ENCODE data around the gene SKP2.
A peak's percentile ranks its signal among the peaks of the same experiment; 100 is the strongest.

SKP2 gene

DNA sequence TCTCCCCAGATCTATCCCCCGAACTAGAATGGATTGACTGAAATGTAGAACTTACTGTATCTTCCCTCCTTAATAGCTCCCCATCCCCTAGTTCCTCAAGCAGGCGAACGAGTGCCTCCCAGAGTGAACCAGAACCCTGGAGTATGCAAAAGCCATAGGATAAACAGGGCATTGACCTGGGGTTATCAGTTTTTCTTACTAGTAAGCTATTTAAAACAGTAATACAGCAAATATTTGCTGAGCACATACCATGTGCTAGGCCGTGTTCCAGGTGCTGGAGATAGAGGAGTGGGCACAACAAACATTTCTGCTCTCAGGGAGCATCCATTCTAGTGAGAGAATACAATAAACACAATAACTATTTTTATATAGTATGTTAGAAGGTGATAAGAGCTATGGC is 1.8 kb downstream of the SKP2 start:
- peak overlapping the region in 9 of 10 experiments; percentile 90 to 100 (median 96); a peak in 14 of 20 replicates for H3K4me3 ChIP-seq
- H3K4me1 ChIP-seq = peaks cover 38 to 71% (median 52%) of the 10 kb centered on the region in 10 experiments
- H3K27ac ChIP-seq = peak overlapping the region in 4 of 11 experiments; percentile 78 to 87 (median 84); a peak in 4 of 22 replicates
- peak overlapping the region; percentile 86 to 99 (median 95) for H3K4me2 ChIP-seq
- TF ChIP-seq Cebpa-rat (IDR thresholded peaks at IDR 0.05) = no peak
- no peaks in the 10 kb centered on the region for H3K27me3 ChIP-seq
- peaks cover 0 to 9% (median 0%) of the 10 kb centered on the region in 11 experiments; a peak in 2 of 22 replicates for H4K20me1 ChIP-seq
- H3K9me3 ChIP-seq (replicated peaks in 1 of 11) = no peaks in the 10 kb centered on the region
- H3K36me3 ChIP-seq = peaks cover 19 to 59% (median 54%) of the 10 kb centered on the region in 11 experiments
- peak overlapping the region; percentile 78 to 93 (median 88); a peak in 20 of 22 replicates for H3K9ac ChIP-seq

DNA sequence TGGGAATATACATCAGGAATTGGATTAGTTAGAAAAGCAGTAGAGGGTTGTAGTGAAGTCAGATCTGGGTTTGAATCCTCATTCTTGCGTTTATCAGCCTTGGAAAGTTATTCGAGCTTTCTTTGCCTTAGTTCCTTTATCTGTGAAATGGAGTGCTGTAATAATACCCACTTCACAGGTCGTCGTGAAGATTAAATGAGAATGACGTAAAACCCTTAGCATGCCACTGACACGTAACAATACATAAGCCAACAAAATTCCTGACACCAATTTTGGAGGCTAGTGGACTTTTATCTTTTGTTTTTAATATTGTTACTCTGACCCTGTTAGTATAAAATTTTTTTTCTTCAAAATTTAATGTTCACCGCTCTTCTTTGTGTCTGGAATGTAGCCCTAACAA is 3.4 kb downstream of the SKP2 start:
- peak overlapping the region in 2 of 11 experiments; percentile 20 to 96; a peak in 3 of 22 replicates for H3K4me2 ChIP-seq
- peaks cover 0 to 12% (median 0%) of the 10 kb centered on the region in 11 experiments; a peak in 2 of 22 replicates for H4K20me1 ChIP-seq
- H3K27ac ChIP-seq = no peak overlapping the region
- peaks cover 25 to 60% (median 44%) of the 10 kb centered on the region in 10 experiments for H3K4me1 ChIP-seq
- H3K36me3 ChIP-seq = peaks cover 33 to 75% (median 69%) of the 10 kb centered on the region in 11 experiments
- H3K4me3 ChIP-seq = no peak overlapping the region
- H3K9me3 ChIP-seq (replicated peaks in 1 of 11) = no peaks in the 10 kb centered on the region
- TF ChIP-seq Cebpa-rat (IDR thresholded peaks at IDR 0.05) = no peak
- H3K9ac ChIP-seq = no peak overlapping the region
- H3K27me3 ChIP-seq = no peaks in the 10 kb centered on the region

GRCh38 chr5:36156121-36156601 is 4.2 kb downstream of the SKP2 start:
- Histone ChIP-seq H3K36me3 (peaks cover 41 to 83% (median 78%) of the 10 kb centered on the region in 11 experiments), H3K9me3 (replicated peaks in 1 of 11) (no peaks in the 10 kb centered on the region), H3K4me3 (no peak overlapping the region), H3K4me1 (peaks cover 19 to 53% (median 37%) of the 10 kb centered on the region in 10 experiments), H3K4me2 (peak overlapping the region in 5 of 11 experiments; percentile 4 to 35 (median 20); a peak in 2 of 22 replicates), H4K20me1 (peaks cover 0 to 20% (median 0%) of the 10 kb centered on the region in 11 experiments; a peak in 3 of 22 replicates), H3K9ac (no peak overlapping the region), H3K27me3 (no peaks in the 10 kb centered on the region), H3K27ac (no peak overlapping the region)
- TF ChIP-seq Cebpa-rat (IDR thresholded peaks at IDR 0.05) = no peak

GRCh38 chr5:36156619-36157018 is 4.7 kb downstream of the SKP2 start:
- Histone ChIP-seq H4K20me1 (peaks cover 0 to 24% (median 0%) of the 10 kb centered on the region in 11 experiments; a peak in 4 of 22 replicates), H3K9me3 (replicated peaks in 1 of 11) (no peaks in the 10 kb centered on the region), H3K4me1 (peaks cover 19 to 53% (median 37%) of the 10 kb centered on the region in 10 experiments), H3K27ac (no peak overlapping the region), H3K27me3 (no peaks in the 10 kb centered on the region), H3K4me3 (no peak overlapping the region), H3K4me2 (peak overlapping the region in 3 of 11 experiments; percentile 14 to 35 (median 33); a peak in 2 of 22 replicates), H3K36me3 (peaks cover 46 to 88% (median 82%) of the 10 kb centered on the region in 11 experiments), H3K9ac (no peak overlapping the region)
- TF ChIP-seq Cebpa-rat (IDR thresholded peaks at IDR 0.05) = no peak

- peaks cover 61 to 100% (median 98%) of the 10 kb centered on the region in 11 experiments for H3K36me3 ChIP-seq
- peaks cover 0 to 35% (median 0%) of the 10 kb centered on the region in 11 experiments; a peak in 4 of 22 replicates for H4K20me1 ChIP-seq
These were observed 6.2 kb downstream of the SKP2 start for GRCh38 chr5:36158144-36158543.

DNA sequence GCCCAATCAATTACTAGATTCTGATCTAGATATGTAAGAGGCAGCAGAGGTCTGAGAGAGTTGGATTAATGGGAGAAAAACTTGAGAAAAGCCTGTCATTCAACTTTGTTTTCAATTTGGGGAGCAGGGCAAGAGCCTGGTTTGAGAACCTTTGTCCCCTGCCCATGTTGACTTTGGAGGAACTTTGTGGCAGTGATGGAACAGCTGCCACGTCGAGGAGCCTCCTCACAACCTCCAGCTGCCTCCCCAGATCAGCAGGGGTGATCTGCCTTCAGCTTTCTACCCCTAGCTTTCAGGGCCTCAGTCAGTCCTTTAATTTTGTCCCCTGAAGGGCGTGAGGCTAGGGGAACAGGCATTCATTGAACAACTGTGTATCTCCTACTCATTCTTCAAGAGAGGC is 8.7 kb downstream of the SKP2 start:
- no peak overlapping the region for H3K4me2 ChIP-seq
- peaks cover 73 to 100% (median 99%) of the 10 kb centered on the region in 11 experiments for H3K36me3 ChIP-seq
- no peak overlapping the region for H3K27ac ChIP-seq
- no peaks in the 10 kb centered on the region for H3K27me3 ChIP-seq
- no peaks in the 10 kb centered on the region; a peak in 1 of 22 replicates for H3K9me3 ChIP-seq (replicated peaks in 1 of 11)
- no peak overlapping the region for H3K9ac ChIP-seq
- peaks cover 0 to 27% (median 18%) of the 10 kb centered on the region in 10 experiments; a peak in 14 of 20 replicates for H3K4me1 ChIP-seq
- no peak overlapping the region for H3K4me3 ChIP-seq
- no peak for TF ChIP-seq Cebpa-rat (IDR thresholded peaks at IDR 0.05)
- H4K20me1 ChIP-seq = peaks cover 0 to 58% (median 7%) of the 10 kb centered on the region in 11 experiments; a peak in 9 of 22 replicates

More at GRCh38 chr5:36158144-36158543, 6.2 kb downstream of the SKP2 start:
- H3K4me3 ChIP-seq = no peak overlapping the region
- no peak overlapping the region for H3K9ac ChIP-seq
- peaks cover 14 to 49% (median 32%) of the 10 kb centered on the region in 10 experiments for H3K4me1 ChIP-seq
- no peaks in the 10 kb centered on the region for H3K27me3 ChIP-seq
- peak overlapping the region in 6 of 11 experiments; percentile 4 to 43 (median 18); a peak in 3 of 22 replicates for H3K4me2 ChIP-seq
- no peak overlapping the region for H3K27ac ChIP-seq
- no peaks in the 10 kb centered on the region; a peak in 1 of 22 replicates for H3K9me3 ChIP-seq (replicated peaks in 1 of 11)
- TF ChIP-seq Cebpa-rat (IDR thresholded peaks at IDR 0.05) = no peak

GRCh38 chr5:36161361-36161760 is 9.4 kb downstream of the SKP2 start:
- Histone ChIP-seq H3K4me2 (no peak overlapping the region), H4K20me1 (peaks cover 0 to 58% (median 7%) of the 10 kb centered on the region in 11 experiments; a peak in 9 of 22 replicates), H3K27me3 (no peaks in the 10 kb centered on the region), H3K4me3 (no peak overlapping the region), H3K36me3 (peaks cover 78 to 100% (median 99%) of the 10 kb centered on the region in 11 experiments), H3K27ac (no peak overlapping the region), H3K9me3 (replicated peaks in 1 of 11) (no peaks in the 10 kb centered on the region; a peak in 1 of 22 replicates), H3K4me1 (peaks cover 0 to 23% (median 16%) of the 10 kb centered on the region in 10 experiments; a peak in 14 of 20 replicates), H3K9ac (no peak overlapping the region)
- no peak for TF ChIP-seq Cebpa-rat (IDR thresholded peaks at IDR 0.05)

DNA sequence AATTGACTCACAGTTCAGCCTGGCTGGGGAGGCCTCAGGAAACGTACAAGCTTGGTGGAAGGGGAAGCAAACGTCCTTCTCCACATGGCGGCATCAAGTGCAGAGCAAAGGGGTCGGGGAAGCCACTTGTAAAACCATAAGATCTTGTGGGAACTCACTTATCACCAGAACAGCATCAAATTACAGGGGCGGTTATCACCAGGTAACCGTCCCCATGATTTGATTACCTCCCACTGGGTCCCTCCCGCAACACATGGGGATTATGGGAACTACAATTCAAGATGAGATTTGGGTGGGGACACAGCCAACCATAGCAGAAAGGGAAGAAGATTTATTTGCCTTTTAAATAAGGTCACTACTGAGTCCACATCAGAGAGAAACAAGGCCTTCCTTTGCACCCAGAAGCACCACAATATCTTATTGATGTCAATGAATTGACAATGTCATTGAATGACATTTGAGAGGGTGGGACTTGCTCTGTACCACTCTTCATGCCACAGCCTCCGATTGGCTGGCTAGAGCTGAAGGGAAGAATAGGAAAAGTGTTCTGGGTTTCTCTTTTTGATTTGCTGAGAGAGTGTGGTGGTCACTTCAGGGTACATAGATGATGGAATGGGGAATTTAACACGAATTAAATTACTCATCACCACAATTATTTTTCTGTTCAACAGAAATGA is 11.0 kb downstream of the SKP2 start:
- H3K4me2 ChIP-seq = no peak overlapping the region
- H3K27me3 ChIP-seq = no peaks in the 10 kb centered on the region
- no peak for TF ChIP-seq Cebpa-rat (IDR thresholded peaks at IDR 0.05)
- H3K9ac ChIP-seq = no peak overlapping the region
- H3K4me1 ChIP-seq = peaks cover 0 to 7% (median 4%) of the 10 kb centered on the region in 10 experiments; a peak in 10 of 20 replicates
- peaks cover 0 to 58% (median 7%) of the 10 kb centered on the region in 11 experiments; a peak in 9 of 22 replicates for H4K20me1 ChIP-seq
- H3K9me3 ChIP-seq (replicated peaks in 1 of 11) = no peaks in the 10 kb centered on the region; a peak in 1 of 22 replicates
- no peak overlapping the region for H3K27ac ChIP-seq
- no peak overlapping the region for H3K4me3 ChIP-seq
- peaks cover 92 to 100% (median 100%) of the 10 kb centered on the region in 11 experiments for H3K36me3 ChIP-seq

DNA sequence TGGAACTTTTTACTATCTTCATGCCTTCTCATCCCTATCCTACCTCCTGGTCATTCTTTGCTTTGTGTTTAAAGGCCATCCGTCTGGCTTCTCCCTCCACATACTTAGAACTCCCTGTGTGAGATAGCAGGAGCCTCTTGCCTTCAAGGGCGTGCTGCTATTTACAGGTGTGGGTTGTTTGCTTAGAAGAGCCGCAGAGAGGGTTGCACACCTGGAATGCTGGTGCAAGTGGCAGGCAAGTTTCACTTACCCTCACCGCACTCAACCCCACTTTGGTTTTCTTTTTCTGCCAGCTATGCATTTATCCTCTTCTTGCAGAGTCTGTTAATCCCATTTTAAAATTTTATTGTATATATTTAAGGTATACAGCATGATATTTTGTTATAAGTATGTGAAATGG is 12.6 kb downstream of the SKP2 start:
- Histone ChIP-seq H3K27ac (no peak overlapping the region), H3K36me3 (peaks cover 90 to 100% (median 100%) of the 10 kb centered on the region in 11 experiments), H3K9me3 (replicated peaks in 1 of 11) (no peaks in the 10 kb centered on the region; a peak in 1 of 22 replicates), H3K9ac (no peak overlapping the region), H3K4me3 (no peak overlapping the region), H3K27me3 (no peaks in the 10 kb centered on the region), H3K4me2 (no peak overlapping the region), H4K20me1 (peaks cover 0 to 49% (median 5%) of the 10 kb centered on the region in 11 experiments; a peak in 9 of 22 replicates), H3K4me1 (no peaks in the 10 kb centered on the region)
- TF ChIP-seq Cebpa-rat (IDR thresholded peaks at IDR 0.05) = no peak

Measured in BLaER1 treated with 17β-estradiol and CSF1 and Interleukin-3, amounts not matched to agents 10 nM and 100 nM (cell line).